Esophagus (tissue), 2 donors: ENCODE measurements around the gene TNNI3. TPM values are rescaled to one million over a fixed set of nuclear protein-coding genes. Genes with fewer than 3 reads are reported as not detected.
"Not testable (repeated sequence)": the region's sequence is repeated elsewhere in the genome, so short reads cannot be mapped to it uniquely, and the experiment has no call there.

Source experiments
- H3K27ac ChIP-seq, 2 donors: one replicate each; pipeline ENCODE4 v1.5.1; 2013; ENCODE audit warnings: low read depth in 2 of 2, mild to moderate bottlenecking in 2 of 2, inconsistent platforms in 1 of 2, low read length in 1 of 2, moderate library complexity in 1 of 2
- H3K27me3 ChIP-seq, 2 donors: one replicate each; pipeline ENCODE4 v1.6.1; 2013; ENCODE audit warnings: low read length in 2 of 2, control low read depth in 1 of 2, mild to moderate bottlenecking in 1 of 2; ENCODE audit not compliant: insufficient read depth in 2 of 2, control insufficient read depth in 1 of 2
- H3K36me3 ChIP-seq, 2 donors: one replicate each; pipeline ENCODE4 v1.6.1; 2013; ENCODE audit warnings: low read length in 1 of 2; ENCODE audit not compliant: control insufficient read depth in 2 of 2, insufficient read depth in 2 of 2
- H3K4me1 ChIP-seq, 2 donors: one replicate each; pipeline ENCODE4 v1.6.1; 2013; ENCODE audit warnings: low read length in 1 of 2; ENCODE audit not compliant: control insufficient read depth in 2 of 2, insufficient read depth in 2 of 2
- H3K4me3 ChIP-seq, 2 donors: one replicate each; pipeline ENCODE4 v1.5.1; 2013; ENCODE audit warnings: low read length in 2 of 2, mild to moderate bottlenecking in 2 of 2, low read depth in 1 of 2, moderate library complexity in 1 of 2
- H3K9me3 ChIP-seq, 2 donors: one replicate each; pipeline ENCODE4 v1.6.1; 2013; ENCODE audit warnings: mild to moderate bottlenecking in 2 of 2, low read depth in 1 of 2, low read length in 1 of 2, moderate library complexity in 1 of 2; ENCODE audit not compliant: control insufficient read depth in 2 of 2, insufficient read depth in 1 of 2
- WGBS, 2 donors: extraction: QIAGEN DNeasy Blood & Tissue Kit; methylation state at CpG; one replicate each; pipeline ENCODE4 v1.1.7; 2013; 5-methylcytosine and 5-hydroxymethylcytosine counted together
- polyA plus RNA-seq, 2 donors: library from polyadenylated mRNA; stranded (reverse); fragments of 200-250 nt; gene quantifications; one replicate each; pipeline ENCODE4 v1.2.3, GENCODE V29; 2013
- donor health status: healthy with polysubstance abuse.
- donor health status: Bipolar disorder and iron deficiency.

The TNNI3 gene
- polyA plus RNA-seq: 1 to 10 TPM; 1.0 to 2.6 TPM

DNA sequence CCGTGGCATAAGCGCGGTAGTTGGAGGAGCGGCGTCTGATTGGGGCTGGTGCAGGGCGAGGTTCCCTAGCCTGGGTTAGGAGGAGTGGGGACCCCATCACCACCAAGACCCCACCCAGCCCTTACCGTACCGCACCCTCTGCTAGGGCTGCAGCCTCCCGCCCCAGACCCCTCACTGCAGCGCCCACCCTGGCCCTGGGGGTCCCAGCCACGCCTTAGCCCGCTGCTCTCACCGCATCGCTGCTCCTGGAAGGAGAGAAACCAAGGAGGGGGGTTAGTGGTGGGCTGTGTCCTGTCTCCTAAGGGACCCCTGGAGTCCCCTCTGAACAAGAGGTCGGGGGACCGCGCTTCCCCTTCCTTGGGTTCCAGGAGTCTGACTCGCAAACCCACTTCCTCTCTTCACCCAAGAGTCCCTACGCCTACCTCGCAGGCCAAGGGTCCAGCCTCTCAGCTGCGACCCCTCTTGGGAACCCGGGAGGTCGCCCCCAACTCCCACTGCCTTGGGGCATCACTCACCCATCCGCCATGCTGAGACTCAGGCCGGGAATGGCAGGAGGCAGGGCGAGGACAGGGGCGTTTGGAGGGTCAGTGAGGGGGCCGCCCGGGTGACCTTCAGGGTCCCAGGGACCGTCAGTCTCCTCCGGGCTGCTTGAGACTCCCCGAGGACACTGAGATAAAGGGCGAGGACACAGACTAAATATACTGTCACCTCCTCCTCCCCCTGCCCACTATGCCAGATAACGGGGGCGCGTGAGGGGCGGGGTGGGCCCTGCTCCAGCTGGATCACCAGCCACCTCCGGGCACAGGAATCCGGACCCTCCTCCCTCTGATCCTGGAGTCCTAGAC lies at the start of gene TNNI3:
TSS of gene TNNI3 (minus strand) at position 669 of the 845 bp plus-strand sequence. CDS start at position 526, 143 bp downstream.
- 35 to 42% methylated on average over 39 of the region's 39 CpGs for WGBS, 2 donors
- H3K4me1 ChIP-seq: peaks cover 4 to 10% of the 10 kb centered on the region in 2 donors
- H3K27ac ChIP-seq: no peak within 1 kb of the TSS
- no peaks in the 10 kb centered on the region for H3K36me3 ChIP-seq
- peaks cover 0 to 14% of the 10 kb centered on the region in 2 donors for H3K27me3 ChIP-seq
- no peaks in the 10 kb centered on the region for H3K9me3 ChIP-seq
- no peak within 1 kb of the TSS for H3K4me3 ChIP-seq

DNA sequence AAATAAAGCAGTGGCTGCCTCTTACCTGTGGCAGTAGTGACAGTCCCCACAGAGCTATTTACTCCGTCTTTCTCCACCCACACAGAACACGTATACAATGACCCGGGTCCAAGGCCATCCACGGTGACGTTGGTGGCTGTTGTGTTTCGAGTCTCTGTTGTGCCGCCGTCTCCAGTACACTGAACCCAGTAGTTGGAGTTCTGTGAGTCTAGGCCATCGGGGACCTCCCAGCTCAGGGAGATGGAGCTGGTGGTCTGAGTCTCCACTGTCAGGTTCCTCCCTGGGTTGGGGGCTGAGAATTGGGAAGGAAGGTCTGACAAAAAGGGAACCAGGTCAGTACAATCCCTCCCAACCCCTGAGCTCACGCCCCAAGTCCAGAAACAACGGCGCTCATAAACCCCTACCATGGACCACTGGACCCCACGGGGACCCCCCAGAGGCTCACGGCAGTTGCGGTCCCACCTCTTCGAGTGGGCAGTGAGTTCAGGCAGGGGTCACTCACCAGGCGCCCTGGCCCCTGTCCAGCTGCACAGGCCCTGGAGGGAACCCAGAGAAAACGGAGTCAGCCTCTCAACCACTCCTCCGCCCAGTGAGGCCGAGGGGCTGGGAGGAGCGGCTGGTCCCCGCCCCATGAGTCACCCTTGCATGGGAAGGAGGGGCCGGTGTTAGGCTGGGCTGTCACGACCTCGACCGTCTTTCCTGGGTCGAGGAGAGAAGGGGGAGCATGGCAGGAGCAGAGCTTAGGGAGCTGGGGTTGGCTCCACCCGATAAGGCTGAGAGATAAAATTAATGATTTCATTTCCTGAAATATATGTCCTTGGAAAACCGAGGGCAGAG lies 49.4 kb upstream of the TNNI3 start:
- Histone ChIP-seq H3K4me3 (no peak overlapping the region), H3K36me3 (no peaks in the 10 kb centered on the region), H3K27me3 (no peaks in the 10 kb centered on the region), H3K4me1 (peaks cover 3 to 13% of the 10 kb centered on the region in 2 donors), H3K9me3 (no peaks in the 10 kb centered on the region), H3K27ac (peak overlapping the region in 1 of 2 donors; percentile 29)
- 23 to 33% methylated on average over 29 of the region's 29 CpGs for WGBS, 2 donors

DNA sequence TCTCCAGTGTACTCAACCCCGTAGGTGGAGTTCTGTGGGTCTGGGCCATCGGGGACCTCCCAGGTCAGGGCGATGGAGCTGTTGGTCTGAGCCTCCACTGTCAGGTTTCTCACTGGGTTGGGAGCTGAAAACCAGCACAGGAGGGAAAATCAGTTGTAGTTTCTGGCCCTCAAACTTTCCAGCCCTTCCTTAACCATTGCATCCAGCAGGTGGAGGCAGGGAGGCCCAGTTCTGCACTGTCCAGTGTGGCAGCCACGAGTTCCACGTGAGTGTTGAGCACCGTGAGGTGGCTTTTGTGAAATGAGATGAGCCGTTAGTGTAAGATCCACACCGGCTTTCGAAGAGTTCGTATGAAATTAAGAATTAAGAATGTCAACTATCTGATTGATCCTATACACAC lies 44.7 kb upstream of the TNNI3 start:
- H3K4me3 ChIP-seq, H3K9me3 ChIP-seq, H3K4me1 ChIP-seq, H3K27me3 ChIP-seq, H3K27ac ChIP-seq, H3K36me3 ChIP-seq: not testable (repeated sequence)
- WGBS, 2 donors: 70 to 78% methylated on average over 10 of the region's 10 CpGs

DNA sequence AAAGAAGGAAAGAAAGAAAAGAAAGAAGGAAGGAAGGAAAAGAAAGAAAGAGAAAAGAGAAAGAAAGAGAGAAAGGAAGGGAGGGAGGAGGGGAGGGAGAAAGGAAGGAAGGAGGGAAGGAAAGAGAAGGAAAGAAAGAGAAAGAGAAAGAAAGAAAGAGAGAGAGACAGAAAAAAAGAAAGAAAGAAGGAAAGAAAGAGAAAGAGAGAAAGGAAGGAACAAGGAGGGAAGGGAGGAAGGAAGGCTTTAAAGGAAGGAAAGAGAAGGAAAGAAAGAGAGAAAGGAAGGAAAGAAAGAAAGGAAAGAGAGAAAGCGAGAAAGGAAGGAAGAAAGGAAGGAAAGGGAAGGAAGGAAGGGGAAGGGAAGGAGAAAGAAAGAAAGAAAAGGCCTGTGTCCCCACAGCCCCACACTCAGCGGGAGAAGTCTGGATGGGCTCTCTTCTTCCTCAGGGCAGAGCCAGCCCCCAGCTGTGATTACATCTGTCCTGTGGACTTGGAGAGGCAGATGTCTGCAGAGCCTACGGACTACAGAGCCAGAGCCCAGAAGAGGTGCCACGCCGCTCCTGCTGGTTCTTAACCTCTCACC lies 42.2 kb upstream of the TNNI3 start:
- Histone ChIP-seq H3K27me3 (no peaks in the 10 kb centered on the region), H3K9me3 (no peaks in the 10 kb centered on the region), H3K36me3 (no peaks in the 10 kb centered on the region), H3K4me1 (no peaks in the 10 kb centered on the region), H3K27ac (no peak overlapping the region), H3K4me3 (no peak overlapping the region)
- 53 to 58% methylated on average over 5 of the region's 5 CpGs for whole genome bisulfite sequencing, 2 donors

DNA sequence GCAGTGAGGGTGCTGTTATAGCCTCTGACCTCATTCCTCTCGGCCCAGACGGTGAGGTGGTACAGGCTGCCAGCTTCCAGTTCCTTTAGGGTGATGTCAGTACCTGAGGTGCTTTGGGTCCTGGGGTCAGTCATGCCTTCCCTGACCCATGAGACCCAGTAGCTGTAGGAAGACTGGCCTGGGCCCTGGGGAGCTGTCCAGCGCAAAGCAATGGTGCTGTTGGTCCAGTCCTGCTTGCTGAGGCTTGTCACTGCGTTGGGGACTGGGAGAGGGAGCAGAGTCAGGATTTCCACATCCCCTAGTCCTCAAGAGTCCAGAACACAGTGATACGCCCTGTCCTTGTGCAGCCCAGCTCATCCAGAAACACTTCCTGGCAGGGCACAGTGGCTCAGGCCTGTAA lies 41.1 kb upstream of the TNNI3 start:
- Histone ChIP-seq H3K4me3 (no peak overlapping the region), H3K27ac (no peak overlapping the region), H3K27me3 (no peaks in the 10 kb centered on the region), H3K9me3 (no peaks in the 10 kb centered on the region), H3K4me1 (no peaks in the 10 kb centered on the region), H3K36me3 (no peaks in the 10 kb centered on the region)
- WGBS, 2 donors: 58 to 69% methylated on average over 5 of the region's 5 CpGs

DNA sequence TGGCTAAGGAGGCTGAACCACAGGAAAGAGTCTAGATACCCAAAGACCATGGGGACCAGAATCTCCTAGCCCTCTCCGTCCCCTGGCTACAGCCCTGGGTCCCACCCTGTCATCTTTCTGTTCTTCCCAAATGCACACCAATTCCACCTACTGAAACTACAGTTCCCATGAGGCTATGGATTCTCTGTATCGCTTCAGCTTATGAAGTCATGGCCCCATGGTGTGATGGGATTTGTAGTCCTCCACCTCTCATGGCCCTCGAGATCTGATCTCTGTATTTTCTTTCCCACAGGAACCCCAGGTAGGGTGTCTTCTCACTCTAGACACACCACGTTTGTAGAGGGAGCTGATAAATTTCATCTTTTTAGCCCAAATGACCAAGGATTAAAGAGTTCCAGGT lies 40.0 kb upstream of the TNNI3 start:
- no peaks in the 10 kb centered on the region for H3K36me3 ChIP-seq
- WGBS, 2 donors: 60 to 72% methylated on average over 4 of the region's 4 CpGs
- no peak overlapping the region for H3K4me3 ChIP-seq
- no peaks in the 10 kb centered on the region for H3K4me1 ChIP-seq
- no peaks in the 10 kb centered on the region for H3K27me3 ChIP-seq
- no peak overlapping the region for H3K27ac ChIP-seq
- H3K9me3 ChIP-seq: no peaks in the 10 kb centered on the region

DNA sequence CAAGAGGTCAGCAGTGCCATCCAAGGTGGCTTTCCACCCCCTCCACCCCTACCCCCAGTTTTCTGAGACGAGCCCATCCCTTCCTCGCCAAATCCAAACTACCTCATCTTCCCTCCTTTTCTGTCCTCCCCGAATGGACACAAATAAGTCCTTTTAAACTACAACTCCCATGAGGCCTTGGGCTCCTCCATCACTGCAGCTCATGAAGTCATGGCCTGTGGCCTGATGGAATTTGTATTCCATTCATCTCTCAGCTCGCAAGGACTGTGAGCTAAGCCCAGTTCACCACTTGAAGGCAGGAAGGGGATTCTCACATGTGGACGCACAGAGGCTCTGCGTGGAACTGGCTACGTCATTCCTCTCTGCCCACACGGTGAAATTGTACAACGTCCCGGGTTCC lies 39.3 kb upstream of the TNNI3 start:
- H3K4me3 ChIP-seq: no peak overlapping the region
- WGBS, 2 donors: 88 to 91% methylated on average over 10 of the region's 10 CpGs
- H3K4me1 ChIP-seq: no peaks in the 10 kb centered on the region
- no peaks in the 10 kb centered on the region for H3K9me3 ChIP-seq
- no peaks in the 10 kb centered on the region for H3K27me3 ChIP-seq
- no peak overlapping the region for H3K27ac ChIP-seq
- no peaks in the 10 kb centered on the region for H3K36me3 ChIP-seq

DNA sequence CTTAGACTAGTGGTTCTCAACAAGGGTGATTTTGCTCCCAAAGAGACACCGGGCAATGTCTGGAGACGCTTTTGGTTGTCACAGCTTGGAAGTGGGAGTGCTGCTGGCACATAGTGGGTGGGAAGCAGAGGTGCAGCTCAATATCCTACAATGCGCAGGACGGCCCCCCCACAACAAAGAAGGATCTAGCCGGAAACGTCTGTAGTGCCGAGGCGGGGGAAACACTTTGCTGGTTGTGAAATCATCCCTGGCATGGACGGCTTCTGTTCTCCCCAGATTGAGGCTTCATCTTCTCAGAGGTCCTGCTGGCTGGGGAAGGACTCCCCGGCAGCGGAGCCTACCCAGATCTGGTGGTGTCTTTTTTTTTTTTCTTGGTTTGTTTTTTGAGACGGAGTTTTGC lies 35.9 kb upstream of the TNNI3 start:
- Histone ChIP-seq H3K4me1 (no peaks in the 10 kb centered on the region), H3K9me3 (no peaks in the 10 kb centered on the region), H3K27ac (no peak overlapping the region), H3K27me3 (no peaks in the 10 kb centered on the region), H3K4me3 (no peak overlapping the region), H3K36me3 (no peaks in the 10 kb centered on the region)
- 80 to 81% methylated on average over 12 of the region's 12 CpGs for WGBS, 2 donors

DNA sequence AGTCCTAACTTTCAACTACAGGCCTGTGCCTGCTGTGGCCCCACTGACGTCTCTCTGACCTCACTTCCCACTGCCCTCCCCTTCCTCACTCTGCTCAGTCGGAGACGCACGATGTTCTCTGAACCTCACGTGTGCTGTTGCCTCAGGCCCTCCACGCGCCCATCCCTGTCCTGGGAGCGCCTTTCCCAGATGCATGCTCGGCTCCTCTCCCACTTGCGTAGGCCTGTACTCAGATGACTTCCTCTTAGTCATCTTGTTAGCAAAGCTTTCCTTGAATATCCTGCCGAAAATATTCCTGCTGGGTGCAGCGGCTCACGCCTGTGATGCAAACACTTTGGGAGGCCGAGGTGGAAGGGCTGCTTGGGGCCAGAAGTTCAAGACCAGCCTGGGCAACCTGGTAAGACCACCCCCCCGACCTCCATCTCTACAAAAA lies 31.9 kb upstream of the TNNI3 start:
- Histone ChIP-seq H3K36me3 (no peaks in the 10 kb centered on the region), H3K9me3 (no peaks in the 10 kb centered on the region), H3K27me3 (no peaks in the 10 kb centered on the region), H3K27ac (peak overlapping the region in 1 of 2 donors; percentile 64), H3K4me1 (no peaks in the 10 kb centered on the region), H3K4me3 (no peak overlapping the region)
- 37 to 54% methylated on average over 15 of the region's 15 CpGs for WGBS, 2 donors
